Measurements from ENCODE around the gene SRA1. TPM values are rescaled to one million over a fixed set of nuclear protein-coding genes. Genes with fewer than 3 reads are reported as not detected.
A peak's percentile ranks its signal among the peaks of the same experiment; 100 is the strongest.

Gene SRA1
- total and polyA plus RNA-seq, 2 of the 4 experiments (the other 2 are of a cell fraction), result 52.9 to 54.8 TPM

DNA sequence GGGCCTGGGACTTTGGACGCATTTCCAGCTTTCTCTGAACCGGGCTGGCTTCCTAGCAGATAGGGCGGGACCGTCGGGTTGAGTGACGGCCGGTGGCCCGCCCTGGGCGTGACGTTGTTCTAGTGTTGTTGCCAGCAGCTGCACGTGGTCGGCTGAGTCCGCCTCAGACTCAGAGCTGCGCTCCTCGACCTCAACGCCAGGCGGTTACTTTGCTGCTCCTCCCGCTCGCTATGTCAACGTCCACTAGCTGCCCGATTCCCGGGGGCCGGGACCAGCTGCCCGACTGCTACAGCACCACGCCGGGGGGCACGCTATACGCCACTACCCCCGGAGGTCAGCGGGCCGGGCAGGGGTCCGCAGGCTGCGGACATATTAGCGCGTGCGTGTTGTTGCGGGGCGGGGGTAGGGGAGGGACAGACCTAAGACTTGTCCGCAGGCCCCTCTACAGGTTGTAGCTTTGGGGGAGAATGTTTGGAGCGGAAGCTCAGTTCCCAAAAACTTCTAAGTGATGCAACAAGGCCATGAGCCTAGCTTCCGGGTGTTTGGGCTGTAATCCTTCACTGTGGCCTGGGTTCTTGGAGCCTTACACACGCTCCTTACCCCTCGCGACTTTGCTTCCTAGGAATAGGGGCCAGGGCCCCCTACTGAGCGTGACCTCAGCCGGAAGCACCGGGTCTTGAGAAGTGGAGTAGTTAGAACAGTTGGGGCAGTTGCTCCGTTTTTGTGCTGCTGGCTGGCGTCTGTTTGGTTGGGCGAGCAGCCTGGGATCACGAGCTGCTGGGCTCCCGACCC, 9.6 kb downstream of the SRA1 start, which contains the start of gene EIF4EBP3:
Gene EIF4EBP3, plus strand, starts transcription at position 155 of the 792 bp plus-strand sequence. Its CDS starts 76 bp downstream, at position 231.
- no peak within 1 kb of the TSS for H2BK20ac ChIP-seq (ENCODE audit: low read depth, low read length)
- peaks cover 21% of the 10 kb centered on the region for H4K20me1 ChIP-seq (ENCODE audit: insufficient read depth, low read length)
- DNase-seq (peak; percentile 95), ATAC-seq (ENCODE audit: low read depth) (peak; percentile 95)
- H2BK15ac ChIP-seq (ENCODE audit: low read depth, low read length), result no peak within 1 kb of the TSS
- no peak within 1 kb of the TSS for H4K91ac ChIP-seq (ENCODE audit: insufficient read depth, low read depth, low read length)
- H3K36me3 ChIP-seq (ENCODE audit: control insufficient read depth, insufficient read depth, low read length), result peaks cover 33% of the 10 kb centered on the region
- peak within 1 kb of the TSS; percentile 42 for H3K4me2 ChIP-seq (ENCODE audit: low read depth, low read length)
- intact Hi-C loops (cut with micrococcal nuclease), result loop anchor here (2.0 kb wide), 1 partner anchor 91 kb away; the partner anchor contains the start of gene TMCO6
- H2AK9ac ChIP-seq (replicated peaks; ENCODE audit: low read depth, low read length, poor library complexity), result peak within 1 kb of the TSS; percentile 51
- H3K27me3 ChIP-seq (ENCODE audit: control insufficient read depth, insufficient read depth, low read length), result no peaks in the 10 kb centered on the region
- peaks cover 14% of the 10 kb centered on the region for H3K4me1 ChIP-seq (ENCODE audit: control insufficient read depth, insufficient read depth, low read length)
- no peak within 1 kb of the TSS for H2AK5ac ChIP-seq (ENCODE audit: low read depth, low read length)
- no peak within 1 kb of the TSS for H3K18ac ChIP-seq (ENCODE audit: low read depth, low read length)
- no TSS peak for BruUV-seq (replicated peaks)
- WGBS, 2 experiments (ENCODE audit: extremely low coverage in 2 of 2, insufficient read length in 1 of 2), result 6% methylated on average over 29 of the region's 52 CpGs; no CpG with 5 or more reads in 1 of the 2 experiments
- H3K4me3 ChIP-seq (ENCODE audit: insufficient read depth, low read depth, low read length), result no peak within 1 kb of the TSS
- CTCF ChIA-PET, result interaction anchor here (0.7 to 2.1 kb wide), 9 partner anchors 9 to 182 kb away, joined by 3 to 8 read pairs (median 4); partner anchors contain the start of gene CD14
- H4K8ac ChIP-seq (ENCODE audit: low read depth in 2 of 2, low read length in 2 of 2), result peak within 1 kb of the TSS in 1 of 2 experiments; percentile 9; a peak in 1 of 4 replicates
- peak within 1 kb of the TSS; percentile 9 for H3K9ac ChIP-seq (ENCODE audit: low read depth, low read length)
- peak within 1 kb of the TSS; percentile 72 for H2AFZ ChIP-seq (replicated peaks; ENCODE audit: low read length, poor library complexity)
- no peaks in the 10 kb centered on the region for H3K9me3 ChIP-seq (ENCODE audit: control insufficient read depth, insufficient read depth, low read length)
- H4K5ac ChIP-seq (ENCODE audit: low read depth, low read length), result no peak within 1 kb of the TSS
- in situ Hi-C loops (cut with MboI; ENCODE audit: low sequenced_read_pairs), result no loop called here
- H3K4ac ChIP-seq (ENCODE audit: low read depth, low read length), result no peak within 1 kb of the TSS
- H3K27ac ChIP-seq (ENCODE audit: insufficient read depth, low read length), result peak within 1 kb of the TSS; percentile 3
- POLR2A ChIA-PET (ENCODE audit: unreplicated experiment), result interaction anchor here (0.6 kb wide), 1 partner anchor 26 kb away, joined by 4 read pairs; no protein-coding TSS in a partner anchor
- H3K14ac ChIP-seq (replicated peaks; ENCODE audit: low read depth, low read length), result 0 out of 2 replicates have a peak within 1 kb of the TSS, but pooled peaks have one; percentile 1
- H2BK5ac ChIP-seq (ENCODE audit: low read depth, low read length, poor library complexity, severe bottlenecking), result no peak within 1 kb of the TSS
- no peak within 1 kb of the TSS for H2BK120ac ChIP-seq (ENCODE audit: low read depth, low read length)
- dilution Hi-C loops (cut with HindIII; ENCODE audit: low sequenced_read_pairs, unreplicated experiment), result no loop called here
- H3K79me1 ChIP-seq (ENCODE audit: low read depth in 1 of 2, low read length in 2 of 2), result peaks cover 7 to 52% of the 10 kb centered on the region in 2 experiments; a peak in 3 of 4 replicates
- H3K9me1 ChIP-seq (ENCODE audit: insufficient read depth, low read length), result 0 out of 2 replicates have a peak, but pooled peaks cover 3% of the 10 kb centered on the region
- H3K56ac ChIP-seq (ENCODE audit: extremely low read depth, insufficient read depth, low read length), result no peak within 1 kb of the TSS
- H3K23ac ChIP-seq (ENCODE audit: low read depth, low read length), result no peak within 1 kb of the TSS; the same call in 1 of the 2 replicates
- TF ChIP-seq RAD21 (IDR thresholded peaks at IDR 0.05; ENCODE audit: low read length) (peak; percentile 65), RCOR1 (IDR thresholded peaks at IDR 0.05; ENCODE audit: insufficient replicate concordance, low read length) (no peak), BHLHE40 (IDR thresholded peaks at IDR 0.05; ENCODE audit: low read depth, low read length) (peak; percentile 62; the same call in 1 of the 2 replicates), MXI1 (IDR thresholded peaks at IDR 0.05; ENCODE audit: borderline replicate concordance, low read depth, low read length) (peak; percentile 97; the same call in 1 of the 2 replicates), FOS (IDR thresholded peaks at IDR 0.05; ENCODE audit: low read depth, low read length) (no peak), MAZ (IDR thresholded peaks at IDR 0.05; ENCODE audit: borderline replicate concordance, low read depth, low read length) (peak; percentile 45; the same call in 1 of the 2 replicates), SMC3 (IDR thresholded peaks at IDR 0.05; ENCODE audit: low read depth, low read length) (peak; percentile 46), MAFK (IDR thresholded peaks at IDR 0.05; ENCODE audit: low read depth, low read length) (no peak), CEBPB (IDR thresholded peaks at IDR 0.05; ENCODE audit: low read depth, low read length) (peak; percentile 58; the same call in 1 of the 2 replicates), NFE2L2 (IDR thresholded peaks at IDR 0.05; ENCODE audit: low read depth, low read length) (no peak), RFX5 (IDR thresholded peaks at IDR 0.05; ENCODE audit: low read depth, low read length) (no peak), CHD1 (IDR thresholded peaks at IDR 0.05; ENCODE audit: low read depth, low read length) (no peak), POLR2A (IDR thresholded peaks at IDR 0.05; ENCODE audit: low read depth, low read length) (peak; percentile 79)
- TF ChIP-seq, protein P1, sequence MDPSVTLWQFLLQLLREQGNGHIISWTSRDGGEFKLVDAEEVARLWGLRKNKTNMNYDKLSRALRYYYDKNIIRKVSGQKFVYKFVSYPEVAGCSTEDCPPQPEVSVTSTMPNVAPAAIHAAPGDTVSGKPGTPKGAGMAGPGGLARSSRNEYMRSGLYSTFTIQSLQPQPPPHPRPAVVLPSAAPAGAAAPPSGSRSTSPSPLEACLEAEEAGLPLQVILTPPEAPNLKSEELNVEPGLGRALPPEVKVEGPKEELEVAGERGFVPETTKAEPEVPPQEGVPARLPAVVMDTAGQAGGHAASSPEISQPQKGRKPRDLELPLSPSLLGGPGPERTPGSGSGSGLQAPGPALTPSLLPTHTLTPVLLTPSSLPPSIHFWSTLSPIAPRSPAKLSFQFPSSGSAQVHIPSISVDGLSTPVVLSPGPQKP (IDR thresholded peaks at IDR 0.05; ENCODE audit: borderline replicate concordance, low read depth, low read length), result no peak
- TF ChIP-seq, protein P2, sequence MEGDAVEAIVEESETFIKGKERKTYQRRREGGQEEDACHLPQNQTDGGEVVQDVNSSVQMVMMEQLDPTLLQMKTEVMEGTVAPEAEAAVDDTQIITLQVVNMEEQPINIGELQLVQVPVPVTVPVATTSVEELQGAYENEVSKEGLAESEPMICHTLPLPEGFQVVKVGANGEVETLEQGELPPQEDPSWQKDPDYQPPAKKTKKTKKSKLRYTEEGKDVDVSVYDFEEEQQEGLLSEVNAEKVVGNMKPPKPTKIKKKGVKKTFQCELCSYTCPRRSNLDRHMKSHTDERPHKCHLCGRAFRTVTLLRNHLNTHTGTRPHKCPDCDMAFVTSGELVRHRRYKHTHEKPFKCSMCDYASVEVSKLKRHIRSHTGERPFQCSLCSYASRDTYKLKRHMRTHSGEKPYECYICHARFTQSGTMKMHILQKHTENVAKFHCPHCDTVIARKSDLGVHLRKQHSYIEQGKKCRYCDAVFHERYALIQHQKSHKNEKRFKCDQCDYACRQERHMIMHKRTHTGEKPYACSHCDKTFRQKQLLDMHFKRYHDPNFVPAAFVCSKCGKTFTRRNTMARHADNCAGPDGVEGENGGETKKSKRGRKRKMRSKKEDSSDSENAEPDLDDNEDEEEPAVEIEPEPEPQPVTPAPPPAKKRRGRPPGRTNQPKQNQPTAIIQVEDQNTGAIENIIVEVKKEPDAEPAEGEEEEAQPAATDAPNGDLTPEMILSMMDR (conservative IDR thresholded peaks at IDR 0.05; ENCODE audit: low read depth, low read length), result peak; percentile 56

Data from IMR-90 (cell line).